Hematopoietic multipotent progenitor cell treated with erythropoietin and hydrocortisone succinate and interleukin-3 and kit ligand, for 17 days (in vitro differentiated cells): ENCODE data around the gene ACOX2.

Experiments used
- DNase-seq: peaks from one replicate; pipeline ENCODE4 v3.0.0-alpha.2; 2015; ENCODE audit warnings: low spot score

Gene ACOX2

DNA sequence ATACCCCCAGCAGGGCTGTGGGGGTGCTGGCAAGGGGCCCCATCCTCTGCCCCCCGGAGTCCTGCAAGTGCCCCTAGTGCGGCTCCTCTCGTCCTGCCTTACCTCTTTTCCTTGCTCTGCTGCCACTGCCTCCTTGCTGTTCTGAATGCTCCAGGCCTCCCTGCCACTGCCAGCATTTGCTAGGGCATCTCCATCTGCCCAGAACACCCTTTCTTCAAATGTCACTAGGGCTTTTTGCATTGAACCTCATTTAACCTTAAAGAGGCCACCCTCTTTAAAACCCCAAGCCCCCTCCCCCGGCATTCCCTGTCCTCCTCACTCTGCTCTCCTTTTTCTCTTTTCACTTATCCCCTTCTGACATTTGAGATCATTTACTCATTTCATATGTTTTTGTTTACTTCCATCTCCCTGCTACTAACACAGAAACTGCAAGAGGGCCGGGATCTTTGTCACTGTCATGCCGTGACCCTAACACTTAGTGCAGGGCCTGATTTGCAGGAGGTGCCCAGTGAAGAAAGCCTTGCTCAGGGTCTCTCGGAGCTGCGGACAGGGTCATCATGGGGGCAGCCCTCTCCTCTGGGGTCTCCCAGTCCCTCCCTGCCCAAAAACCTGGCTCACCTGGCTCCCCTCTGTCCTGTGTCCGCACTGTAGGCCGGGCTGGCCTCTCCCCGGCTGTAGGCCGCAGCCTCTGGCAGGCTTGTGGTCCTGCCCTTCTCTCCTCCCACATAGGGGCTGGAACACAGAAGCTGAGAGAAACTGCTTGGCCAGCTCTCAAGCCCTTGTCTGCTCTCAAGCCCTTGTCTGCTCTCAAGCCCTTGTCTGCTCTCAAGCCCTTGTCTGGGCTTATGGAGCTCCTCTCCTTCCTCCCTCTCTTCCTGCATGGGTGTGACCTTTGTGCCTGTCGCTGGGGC lies at the start of gene ACOX2:
Gene ACOX2 (minus strand): TSS at position 690 of the 911 bp plus-strand sequence. CDS start 2,084 bp downstream, outside the sequence.
- no peak for DNase-seq

DNA sequence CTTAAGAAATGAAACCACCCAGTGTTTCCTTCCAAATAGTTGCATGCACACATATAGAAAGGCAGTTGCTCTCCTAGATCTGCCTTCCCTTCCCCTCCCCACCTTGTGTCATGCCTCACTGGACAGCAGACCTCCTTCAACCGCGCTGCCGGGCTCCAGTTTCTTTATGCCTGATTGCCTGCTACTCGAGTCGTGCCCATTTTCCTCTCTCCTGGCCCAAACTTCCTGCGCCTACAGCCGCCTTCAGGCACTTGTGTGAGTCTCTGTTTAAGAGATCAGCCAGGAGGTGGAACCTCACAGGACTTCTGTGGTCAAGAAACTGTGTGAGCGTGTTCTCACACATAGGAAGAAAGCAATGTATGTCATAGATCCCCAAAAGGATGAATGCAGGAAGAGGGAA lies 49.0 kb upstream of the ACOX2 start:
- no peak for DNase-seq

DNA sequence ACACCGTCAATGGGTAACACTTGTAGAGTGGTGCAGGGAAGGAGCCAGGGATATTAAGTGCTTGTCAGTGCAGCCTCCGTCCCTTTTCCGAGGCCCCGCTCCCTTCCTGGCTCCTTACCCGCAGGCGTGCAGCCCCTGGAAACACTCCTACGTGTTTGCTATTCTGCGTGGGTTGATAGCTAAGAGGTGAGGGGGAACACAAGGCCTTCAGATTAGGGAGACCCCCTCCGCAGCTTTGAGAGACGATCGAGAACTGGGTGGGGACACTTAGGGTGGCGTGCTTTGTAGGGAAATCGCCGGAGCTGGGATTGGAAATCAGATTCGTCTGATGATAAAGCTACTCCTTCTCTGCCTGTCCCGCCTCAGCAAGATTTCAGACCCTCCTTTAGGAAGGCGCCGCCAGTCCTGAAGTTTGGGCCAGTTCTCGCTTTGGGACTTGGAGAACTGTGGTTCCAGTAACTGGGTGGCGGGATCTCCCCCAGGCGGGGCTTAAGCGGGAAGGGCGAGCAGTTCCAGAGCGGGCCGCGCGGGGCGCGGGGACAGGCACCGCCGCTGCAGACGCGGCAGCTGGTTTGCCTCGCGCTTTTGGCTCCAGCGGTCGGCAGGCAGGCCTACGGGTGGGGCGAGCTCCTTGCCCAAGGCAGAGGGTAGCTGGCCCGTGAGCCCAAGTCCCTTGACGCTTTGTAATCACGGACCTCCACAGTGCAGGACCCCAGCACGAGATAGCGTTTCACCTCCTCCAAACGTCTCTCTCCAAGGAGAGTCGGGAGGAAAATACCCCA lies 48.2 kb upstream of the ACOX2 start:
- no peak for DNase-seq

DNA sequence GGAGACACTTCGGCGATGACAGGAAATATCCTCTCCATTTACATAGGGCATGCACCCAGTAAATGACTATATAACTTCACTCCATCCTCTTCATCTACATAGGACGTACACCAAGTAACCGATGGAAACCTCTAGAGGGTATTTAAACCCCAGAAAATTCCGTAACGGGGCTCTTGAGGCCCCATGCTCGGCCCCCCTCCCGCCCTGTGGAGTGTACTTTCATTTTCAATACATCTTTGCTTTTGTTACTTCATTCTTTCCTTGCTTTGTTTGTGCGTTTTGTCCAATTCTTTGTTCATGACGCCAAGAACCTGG lies 47.7 kb upstream of the ACOX2 start:
- no peak for DNase-seq

DNA sequence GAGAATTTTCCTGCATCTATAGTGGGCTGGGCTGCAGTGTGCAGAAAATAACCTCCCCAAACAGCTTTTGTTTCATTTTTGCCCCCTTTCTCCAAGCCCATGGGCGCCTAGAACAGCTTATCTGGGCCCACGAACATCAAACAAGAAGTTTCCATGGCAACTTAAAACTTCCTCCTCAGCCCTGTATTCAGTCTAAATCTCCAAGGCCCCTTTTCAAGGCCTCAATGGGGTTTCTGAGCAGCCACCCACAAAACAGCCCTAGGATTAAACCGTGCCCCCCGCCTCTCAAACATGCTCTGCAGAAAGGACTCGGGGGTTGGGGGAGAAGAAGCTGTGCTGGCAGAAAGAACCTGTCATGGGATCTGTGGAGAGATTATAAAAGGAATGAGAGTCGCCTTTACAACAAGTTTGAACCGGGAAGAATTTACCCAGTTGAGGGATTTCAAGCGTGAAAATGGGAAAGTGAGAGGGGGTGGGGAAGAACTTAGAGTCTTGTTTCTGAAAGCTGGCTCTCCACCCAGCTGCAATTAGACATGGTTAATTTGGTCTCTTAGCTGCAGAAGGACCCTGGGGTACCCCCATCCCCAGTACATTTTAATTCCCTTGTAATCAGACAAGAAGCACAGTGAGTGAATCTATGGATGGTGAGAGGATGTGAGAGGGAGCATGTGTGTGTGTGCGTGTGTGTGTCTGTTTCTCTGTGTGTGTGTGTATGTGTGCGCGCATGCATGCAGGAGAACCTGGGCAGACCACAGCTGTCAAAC lies 44.5 kb upstream of the ACOX2 start:
- DNase-seq = no peak

DNA sequence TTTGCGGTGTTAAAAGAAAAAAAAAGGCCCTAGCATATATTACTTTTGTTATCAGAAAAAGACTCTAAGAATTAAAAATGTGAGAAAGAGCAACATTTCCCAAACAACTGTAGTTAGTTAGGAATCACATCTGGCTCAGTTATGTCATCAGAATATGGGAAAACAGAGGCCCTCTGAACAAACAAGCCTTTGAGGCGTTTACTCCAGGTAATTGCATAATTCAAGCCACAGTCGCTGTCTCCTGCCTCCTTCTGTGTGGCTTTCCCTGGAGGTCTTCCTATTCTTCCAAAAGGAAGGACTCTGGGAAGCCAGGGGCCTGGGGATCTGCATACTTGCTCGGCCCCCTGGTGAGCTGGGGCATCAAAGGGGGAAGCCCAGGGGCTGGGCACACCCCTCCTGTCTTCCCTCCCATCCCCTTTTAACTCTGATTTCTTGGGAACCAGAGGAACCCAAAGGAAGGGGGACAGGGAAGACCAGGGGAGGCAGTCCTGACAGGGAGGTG lies 43.9 kb upstream of the ACOX2 start:
- no peak for DNase-seq

DNA sequence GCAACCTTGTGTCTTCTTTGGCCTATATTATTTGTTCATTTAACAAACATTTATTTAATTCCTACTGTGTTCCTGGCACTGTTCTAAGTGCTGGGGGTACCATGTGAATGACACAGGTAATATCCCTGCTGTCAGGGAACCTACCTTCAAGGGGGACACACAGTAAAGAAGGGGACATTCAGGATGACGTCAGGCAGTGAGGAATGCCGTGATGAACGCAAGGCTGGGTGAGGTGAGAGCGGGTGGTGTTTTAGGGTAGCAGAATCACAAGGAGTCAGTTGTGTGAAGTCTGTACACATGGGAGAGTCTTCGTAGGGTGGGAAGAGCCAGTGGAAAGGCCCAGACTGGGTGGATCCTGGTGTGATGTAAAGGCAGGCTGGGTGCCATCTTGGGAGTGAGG lies 41.9 kb upstream of the ACOX2 start:
- no peak for DNase-seq

DNA sequence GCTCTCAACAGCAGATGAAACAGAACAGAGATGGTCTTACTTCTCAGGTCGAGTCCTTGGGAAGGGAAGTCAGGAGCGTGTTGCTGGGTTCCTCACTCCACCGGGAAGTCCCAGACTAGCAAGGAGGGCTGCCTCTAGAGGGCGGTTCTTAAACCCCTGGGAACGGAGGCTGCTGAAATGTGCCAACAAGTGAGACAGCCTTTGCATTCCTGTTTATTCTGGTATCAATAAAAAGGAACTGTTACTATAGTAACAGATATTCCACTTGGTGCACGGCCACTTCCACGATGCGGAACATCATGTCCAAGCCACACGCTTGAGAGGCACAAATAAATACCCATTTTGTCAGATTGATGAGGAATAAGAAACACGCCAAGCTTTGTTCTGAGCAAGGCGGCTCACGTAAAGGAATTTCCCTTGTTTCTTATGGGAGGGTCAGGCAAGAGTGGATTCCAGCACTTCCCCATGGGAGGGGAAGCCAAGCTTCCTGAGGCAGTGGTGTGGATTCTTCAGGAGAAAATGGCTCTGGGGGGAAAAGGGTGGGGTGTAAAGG lies 40.4 kb upstream of the ACOX2 start, which contains the start of gene FAM107A:
Gene FAM107A (minus strand): TSS at position 123 of the 553 bp plus-strand sequence. CDS start 7,531 bp downstream, outside the sequence.
- DNase-seq = no peak

DNA sequence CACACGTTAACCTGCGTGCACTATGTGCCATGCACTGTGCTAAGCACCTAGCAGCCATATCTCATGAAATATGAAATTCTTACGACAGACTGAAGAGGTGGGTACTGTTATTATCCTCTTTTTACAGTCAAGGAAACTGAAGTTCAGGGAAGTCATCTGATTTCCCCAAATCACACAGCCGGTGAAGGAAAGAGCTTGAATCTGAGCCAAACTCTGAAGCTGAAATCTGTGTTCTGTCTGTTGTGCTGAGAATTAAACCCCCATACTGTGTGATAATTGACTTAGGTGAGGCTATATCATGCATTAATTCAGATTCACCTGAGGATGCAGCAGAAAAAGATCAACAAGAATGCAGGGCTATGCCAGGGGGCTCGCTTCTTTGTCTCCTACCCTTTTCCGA lies 39.7 kb upstream of the ACOX2 start:
- DNase-seq = no peak

DNA sequence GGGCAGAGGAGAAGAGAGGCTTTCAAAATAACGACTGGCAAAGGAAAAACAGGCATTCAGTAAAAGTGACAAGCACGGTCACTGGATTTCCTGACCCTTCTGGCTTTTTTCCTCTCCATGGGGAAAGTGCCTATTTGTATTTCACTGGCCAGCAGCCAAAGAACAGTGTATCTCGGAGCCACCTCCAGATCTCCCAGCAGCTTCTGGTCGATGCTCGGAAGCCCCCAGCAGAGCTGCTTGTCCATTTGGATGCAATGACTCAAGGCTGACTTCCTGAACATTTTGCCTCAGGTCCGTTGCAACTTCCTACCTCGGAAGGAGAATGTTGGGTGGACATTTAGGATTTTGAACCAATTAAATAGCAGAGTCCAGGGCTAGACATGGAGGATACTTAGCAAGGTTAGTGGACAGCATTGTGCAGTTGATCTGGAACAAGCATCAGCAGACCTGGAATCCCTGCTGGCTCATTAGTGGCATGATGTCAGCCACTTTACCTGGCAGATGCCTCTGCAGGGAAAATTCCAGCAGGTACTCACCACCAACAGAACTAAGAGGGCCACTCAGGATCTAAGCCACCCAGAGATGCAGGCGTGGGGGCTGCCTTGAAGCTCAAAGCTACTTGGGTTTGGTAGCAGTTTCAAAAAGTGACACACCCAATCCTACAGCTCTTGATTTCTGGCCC lies 39.1 kb upstream of the ACOX2 start:
- no peak for DNase-seq

DNA sequence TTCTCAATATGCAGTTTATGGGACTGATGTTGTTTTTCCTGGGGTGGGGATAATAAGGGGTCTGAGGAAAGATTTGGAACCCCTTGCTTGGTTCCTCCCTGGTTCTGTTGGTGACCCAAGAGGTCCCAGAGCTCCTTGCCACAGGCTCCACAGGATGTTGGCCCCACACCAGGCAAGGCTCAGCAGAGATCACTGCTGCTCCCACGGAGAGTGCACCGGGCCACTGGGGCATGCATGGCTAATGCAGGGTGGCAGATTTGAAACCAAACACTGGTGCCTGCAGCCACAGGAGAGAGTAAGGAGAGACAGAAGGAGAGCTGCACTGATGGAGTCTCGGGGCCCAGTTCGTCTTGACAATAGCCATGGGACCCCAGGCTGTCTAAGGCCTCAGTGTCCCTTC lies 37.7 kb upstream of the ACOX2 start:
- no peak for DNase-seq

DNA sequence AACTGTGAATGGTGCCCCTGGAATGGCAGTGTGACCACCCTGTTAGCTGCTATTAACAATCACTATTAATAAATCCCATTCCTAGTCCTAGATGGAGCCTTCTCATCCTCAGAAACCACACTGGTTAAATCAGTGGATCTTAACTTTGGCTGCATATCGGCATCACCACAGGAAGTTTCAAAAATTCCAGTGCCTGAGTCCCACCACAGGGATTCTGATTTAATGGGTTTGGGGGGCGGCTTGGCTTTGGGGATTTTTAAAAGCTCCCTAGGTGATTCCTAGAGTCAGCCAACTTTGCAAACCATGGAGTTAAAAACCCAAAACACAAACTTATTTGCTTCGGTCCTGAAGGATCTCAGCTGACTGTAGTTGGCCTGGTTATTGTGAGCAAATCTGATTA lies 37.1 kb upstream of the ACOX2 start:
- DNase-seq = no peak

DNA sequence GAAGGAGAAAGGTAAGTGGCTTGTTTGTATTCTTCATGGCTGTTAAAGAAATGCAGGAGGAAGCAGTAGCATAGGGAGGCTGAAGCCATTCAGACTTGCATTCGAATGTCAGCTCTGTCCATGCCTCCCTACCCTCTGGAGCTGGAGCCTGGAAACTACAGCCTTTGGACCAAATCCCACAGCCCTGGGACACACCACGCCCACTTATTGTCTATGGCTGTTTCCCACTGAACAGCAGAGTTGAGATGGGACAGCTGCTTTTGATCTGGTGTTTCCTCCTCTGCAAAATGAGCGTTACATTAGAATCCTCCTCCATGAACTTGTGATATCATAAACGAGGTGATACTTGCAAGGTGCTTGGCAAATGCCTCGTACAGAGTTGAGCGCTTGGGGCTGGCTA lies 36.6 kb upstream of the ACOX2 start:
- DNase-seq = no peak

DNA sequence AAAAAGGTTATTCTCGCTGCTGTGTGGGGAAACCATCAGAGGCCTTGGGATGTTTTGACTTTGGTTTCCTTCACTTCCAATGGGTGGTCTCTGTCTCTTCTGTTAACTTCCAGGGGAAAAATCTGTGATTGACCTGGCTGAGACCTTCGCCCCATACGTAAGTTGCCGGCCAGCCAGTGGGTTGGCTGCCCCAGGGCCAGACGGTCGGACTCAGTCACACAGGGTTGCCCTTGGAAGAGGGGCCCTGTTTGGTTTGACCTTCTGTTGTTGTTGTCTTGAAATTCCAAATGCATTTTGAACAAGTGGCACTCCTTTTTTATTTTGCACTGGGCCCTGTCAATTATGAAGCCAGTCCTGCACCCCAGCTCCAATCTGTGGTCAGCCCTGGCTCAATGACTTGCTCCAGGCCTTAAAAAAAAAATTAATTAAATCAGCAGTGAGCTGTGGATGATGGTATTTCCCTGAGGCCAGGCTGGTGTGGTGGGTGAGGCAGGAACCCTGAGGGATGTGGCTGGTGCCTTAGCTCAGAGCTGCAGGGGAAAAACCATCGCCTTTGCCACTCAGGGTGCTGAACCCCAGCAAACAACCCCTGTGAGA lies 35.7 kb upstream of the ACOX2 start:
- DNase-seq = no peak

DNA sequence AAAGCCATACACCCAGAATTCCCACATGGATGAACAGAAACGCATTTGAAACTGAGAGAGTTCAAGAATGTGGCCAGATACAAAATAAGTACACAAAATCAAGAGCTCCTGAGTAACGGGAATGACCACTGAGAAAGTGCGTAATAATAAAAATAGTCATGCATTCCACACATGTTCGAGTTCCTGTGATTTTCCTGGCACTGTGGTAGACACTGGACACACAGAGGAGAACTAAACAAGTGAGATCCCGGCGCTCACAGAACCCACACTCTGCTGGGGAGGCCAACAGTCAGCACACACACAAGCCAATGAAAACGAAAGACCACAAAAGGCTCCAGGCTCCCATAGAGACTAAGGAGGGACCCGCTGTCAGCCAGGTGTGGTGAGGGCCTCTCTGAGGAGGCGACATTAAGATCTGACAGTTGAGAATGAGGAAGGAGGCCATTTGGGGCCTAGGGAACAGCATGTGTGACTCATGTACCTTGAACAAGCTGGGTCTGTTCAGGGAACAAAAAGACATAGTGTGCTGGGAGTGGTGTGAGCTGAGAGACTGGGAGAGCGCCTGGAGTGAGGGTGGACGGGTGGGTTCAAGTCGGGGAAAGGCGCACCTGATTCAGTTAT lies 35.1 kb upstream of the ACOX2 start:
- DNase-seq = no peak

DNA sequence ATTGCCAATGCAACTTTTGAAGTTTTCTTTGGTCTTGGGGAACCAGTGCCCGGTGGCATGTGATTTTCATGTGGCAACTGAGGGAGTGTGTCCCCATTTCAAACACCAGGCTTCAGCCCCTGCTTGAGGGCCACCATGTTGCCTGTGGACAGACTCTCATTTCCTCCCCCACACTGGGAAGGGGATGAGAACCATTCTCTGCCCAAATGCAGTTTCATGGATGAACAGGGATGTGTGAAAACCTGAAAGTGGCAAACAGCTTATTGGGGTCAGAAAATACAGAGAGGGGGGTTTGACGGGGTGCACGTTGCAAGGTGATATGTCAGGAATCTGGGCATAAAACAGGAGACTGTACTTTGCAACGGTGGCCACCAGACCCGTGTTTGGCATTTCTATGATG lies 33.9 kb upstream of the ACOX2 start:
- no peak for DNase-seq

DNA sequence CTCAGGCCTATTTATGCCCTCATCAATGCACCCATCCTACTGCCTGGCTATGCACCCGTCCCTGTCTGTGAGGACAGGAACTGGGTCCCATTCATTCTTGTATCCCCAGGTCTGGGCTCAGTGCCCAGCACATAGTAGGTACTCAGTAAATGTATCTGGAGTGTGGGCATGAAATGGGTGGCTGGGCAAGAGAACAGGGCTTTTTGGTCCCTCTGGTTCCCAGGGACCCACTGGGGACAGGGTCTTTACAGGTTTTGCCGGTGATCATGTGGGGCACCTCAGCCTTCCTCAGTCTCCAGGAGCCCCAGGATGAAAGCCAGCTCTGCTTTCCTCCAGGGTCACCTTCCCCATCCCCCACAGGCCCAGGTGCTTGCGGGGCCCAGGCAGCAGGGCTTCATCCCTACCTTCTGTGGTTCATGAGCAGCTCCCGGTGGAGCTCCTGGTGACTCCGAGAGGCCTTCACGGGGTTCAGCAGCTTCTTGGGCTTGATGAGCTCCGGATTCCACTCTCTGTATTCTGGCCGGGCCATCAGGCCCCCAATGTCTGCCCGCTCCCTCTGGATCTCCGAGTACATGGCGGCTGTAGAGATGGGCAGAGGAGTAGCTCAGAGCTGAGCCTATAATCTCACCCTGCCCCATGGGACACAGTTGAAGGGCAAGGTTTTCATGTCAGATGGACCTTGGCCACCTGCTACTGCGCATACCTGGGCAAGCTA lies 32.5 kb upstream of the ACOX2 start:
- no peak for DNase-seq

DNA sequence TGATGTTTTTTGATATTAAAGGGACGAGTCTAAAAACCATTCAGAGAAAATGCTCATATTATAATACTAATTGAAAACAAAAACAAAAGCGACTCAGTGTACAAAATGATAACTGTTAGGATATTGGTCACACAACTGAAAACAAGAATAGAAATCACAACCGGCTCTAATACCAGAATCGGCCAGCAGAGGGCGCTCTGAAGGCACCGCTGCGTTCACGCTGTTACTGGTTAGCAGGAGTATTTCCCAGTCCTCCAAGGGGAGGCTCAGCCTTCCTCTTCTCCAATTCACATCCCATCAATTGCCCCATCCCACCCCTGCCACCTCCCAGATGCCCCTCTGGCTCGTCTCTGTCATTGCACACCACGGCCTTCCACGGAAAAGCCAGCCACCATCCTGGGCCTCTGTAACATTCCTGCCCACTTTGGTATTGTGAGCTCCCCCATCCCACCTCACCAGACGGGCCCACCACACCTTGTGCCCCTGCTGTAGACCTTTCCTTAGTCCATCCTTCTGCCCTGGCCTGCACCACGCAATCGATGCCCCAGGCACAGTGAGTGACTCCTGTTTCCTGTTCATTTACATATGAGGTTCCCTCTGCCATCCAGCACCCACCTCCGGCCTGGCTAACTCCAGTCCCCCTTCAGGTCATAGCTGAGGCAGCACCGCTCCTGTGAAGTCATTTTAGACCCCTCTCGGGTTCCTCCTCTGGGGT lies 31.7 kb upstream of the ACOX2 start:
- peak; percentile 63 for DNase-seq

DNA sequence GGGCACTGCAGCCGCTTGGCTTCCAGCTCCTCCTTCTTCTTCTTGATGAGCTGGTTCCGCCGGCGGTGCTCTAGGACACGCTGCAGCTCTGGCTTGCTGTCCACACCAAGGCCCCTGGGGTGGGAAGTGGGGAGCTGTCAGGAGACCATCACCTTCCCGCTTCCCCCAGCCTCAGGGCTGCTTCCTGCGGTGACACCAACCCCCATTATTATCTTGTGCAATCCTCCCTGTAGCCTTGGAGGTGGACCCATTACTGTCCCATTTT lies 30.2 kb upstream of the ACOX2 start:
- DNase-seq = no peak
